Naive B cell (primary cell): ENCODE results near the gene PURB. TPM values are rescaled to one million over a fixed set of nuclear protein-coding genes. Genes with fewer than 3 reads are reported as not detected.

ENCODE experiments used
- ATAC-seq, 2 donors: fragments of 150-1000 bp; cut with Tn5 transposase; 2 replicates each; pipeline ENCODE4 v1.10.0; 2021; ENCODE audit warnings: low read depth in 2 of 2, mild to moderate bottlenecking in 2 of 2, moderate library complexity in 2 of 2
- DNase-seq: peaks from one replicate; pipeline ENCODE4 v3.0.0; 2022
- H3K27ac Mint-ChIP-seq, 6 donors: one replicate each; pipeline ENCODE4 v1.8.0; 2020 to 2022; ENCODE audit warnings: mild to moderate bottlenecking in 6 of 6, mixed read lengths in 6 of 6, moderate library complexity in 5 of 6, inconsistent platforms in 2 of 6
- H3K27me3 Mint-ChIP-seq, 3 donors: one replicate each; pipeline ENCODE4 v1.8.0; 2021 to 2022; ENCODE audit warnings: mixed read lengths in 3 of 3, mild to moderate bottlenecking in 1 of 3
- H3K36me3 Mint-ChIP-seq, 2 donors: one replicate each; pipeline ENCODE4 v1.8.0; 2020 to 2022; ENCODE audit warnings: mixed read lengths in 2 of 2, inconsistent platforms in 1 of 2, mild to moderate bottlenecking in 1 of 2
- H3K4me1 Mint-ChIP-seq, 3 donors: one replicate each; pipeline ENCODE4 v1.8.0; 2020 to 2022; ENCODE audit warnings: mixed read lengths in 3 of 3, inconsistent platforms in 1 of 3, mild to moderate bottlenecking in 1 of 3, moderate library complexity in 1 of 3
- H3K4me3 Mint-ChIP-seq, 8 donors: one replicate each; pipeline ENCODE4 v1.8.0; 2020 to 2022; ENCODE audit warnings: mild to moderate bottlenecking in 8 of 8, mixed read lengths in 8 of 8, moderate library complexity in 8 of 8, inconsistent platforms in 2 of 8
- H3K9me3 Mint-ChIP-seq, 7 donors: one replicate each; pipeline ENCODE4 v1.8.0; 2020 to 2022; ENCODE audit warnings: mixed read lengths in 7 of 7, mild to moderate bottlenecking in 5 of 7, inconsistent platforms in 2 of 7, moderate library complexity in 1 of 7
- polyA plus RNA-seq, 6 donors: library from polyadenylated mRNA; unstranded; fragments of 300-500 nt; fragmentation: Illumina TruSeq; gene quantifications; one replicate each; pipeline ENCODE4 v1.2.3, GENCODE V29; 2021; ENCODE audit warnings: low read depth in 6 of 6

The PURB gene
- polyA plus RNA-seq, 6 donors from 2014 or later = 2.9 to 4.5 (median 3.5) TPM

DNA sequence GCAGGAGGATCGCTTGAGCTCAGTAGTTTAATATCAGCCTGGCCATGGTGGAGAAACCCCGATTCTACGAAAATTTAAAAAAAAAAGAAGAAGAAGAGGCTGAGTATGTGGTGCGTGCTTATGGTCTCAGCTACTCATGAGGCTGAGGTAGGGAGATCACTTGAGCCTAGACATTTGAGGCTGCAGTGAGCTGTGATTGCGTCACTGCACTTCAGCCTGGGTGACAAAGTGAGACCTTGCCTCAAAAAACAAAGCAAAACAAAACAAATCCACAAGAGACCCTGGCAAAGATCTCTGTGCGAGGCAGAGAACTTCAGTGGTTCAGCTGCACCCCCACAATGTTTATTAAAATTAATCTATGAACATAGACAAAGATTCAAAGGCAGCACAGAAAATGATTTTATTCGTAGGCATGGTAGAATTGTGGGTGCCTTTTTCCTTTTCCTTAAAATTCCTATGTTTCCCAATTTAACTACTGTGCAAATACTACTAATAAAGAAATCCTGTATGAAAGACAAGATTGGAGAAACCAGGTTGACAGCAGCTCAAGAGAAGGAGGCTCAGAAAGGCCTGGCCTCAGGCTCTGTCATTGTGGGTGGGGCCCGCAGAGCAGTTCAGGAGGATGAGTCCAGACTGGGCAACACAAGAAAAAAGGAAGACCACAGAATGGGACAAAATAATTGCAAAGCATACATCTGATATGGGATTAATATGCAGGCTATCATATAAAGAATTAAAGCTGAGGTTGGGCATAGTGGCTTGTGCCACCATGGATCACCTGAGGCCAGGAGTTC, 24.5 kb upstream of the PURB start:
- Mint-ChIP-seq H3K36me3 (no peaks in the 10 kb centered on the region), H3K4me3 (no peak overlapping the region), H3K27me3 (peaks cover 0 to 15% (median 0%) of the 10 kb centered on the region in 3 donors), H3K9me3 (peaks cover 0 to 1% (median 0%) of the 10 kb centered on the region in 7 donors), H3K4me1 (peaks cover under 1 to 4% (median 2%) of the 10 kb centered on the region in 3 donors), H3K27ac (peak overlapping the region in 4 of 6 donors; percentile 35 to 89 (median 58))
- DNase-seq (no peak), ATAC-seq (no peak)

DNA sequence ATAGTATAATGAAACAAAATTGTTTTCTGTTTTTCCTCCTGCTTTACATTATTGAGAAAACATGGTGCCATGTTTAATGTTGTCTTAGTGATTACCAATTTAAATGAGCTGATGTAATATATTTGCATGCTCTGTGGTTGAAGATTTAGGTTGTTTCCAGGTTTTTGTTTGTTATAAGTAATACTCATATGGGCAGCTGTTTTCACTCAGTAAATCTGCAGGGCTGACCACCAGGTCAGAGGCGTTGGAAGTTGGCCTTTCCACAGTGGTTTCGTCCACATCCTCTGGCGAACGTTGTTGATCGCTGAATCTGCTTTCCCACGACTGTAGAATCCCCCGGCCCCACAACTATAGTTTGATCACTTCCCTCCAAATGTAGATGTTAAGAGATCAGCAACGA, 21.6 kb upstream of the PURB start:
- Mint-ChIP-seq H3K36me3 (no peaks in the 10 kb centered on the region), H3K27me3 (peaks cover 0 to 15% (median 0%) of the 10 kb centered on the region in 3 donors), H3K4me1 (peaks cover 0 to 4% (median 0%) of the 10 kb centered on the region in 3 donors), H3K9me3 (peaks cover 0 to 1% (median 0%) of the 10 kb centered on the region in 7 donors), H3K4me3 (no peak overlapping the region), H3K27ac (peak overlapping the region in 1 of 6 donors; percentile 73)
- ATAC-seq (peak in 1 of 2 donors; percentile 32), DNase-seq (no peak)

DNA sequence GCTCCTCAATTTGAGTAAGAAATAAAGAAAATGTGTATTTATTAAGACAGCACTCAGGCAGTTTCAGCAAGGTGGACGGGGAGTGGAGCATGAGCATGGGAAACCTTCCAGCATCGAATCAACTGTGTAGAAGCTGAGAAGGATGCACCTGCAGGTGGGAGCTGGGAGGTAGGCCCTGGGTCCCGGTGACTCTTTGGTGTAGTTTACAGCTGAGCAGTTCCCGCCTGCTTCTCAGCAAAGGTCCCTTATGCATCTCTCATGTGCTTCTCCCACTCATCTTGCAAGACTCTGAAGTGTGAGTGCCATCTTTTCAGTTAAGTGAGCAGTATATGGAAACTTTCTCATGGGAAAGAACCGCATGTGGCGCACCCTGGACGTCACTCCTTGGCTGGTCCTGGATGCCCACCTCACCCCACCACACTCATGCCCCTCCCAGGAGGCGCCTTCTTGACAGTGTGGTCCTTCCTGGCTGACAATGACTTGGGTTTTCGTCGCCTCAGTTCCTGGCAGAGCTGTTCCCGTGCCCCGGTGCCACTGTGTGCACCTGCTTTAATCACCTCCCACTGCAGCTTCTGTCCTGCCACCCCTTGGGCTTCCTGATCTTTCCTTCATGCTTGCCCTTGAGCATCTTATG, 19.8 kb upstream of the PURB start:
- no peak for ATAC-seq
- peaks cover 0 to 4% (median 0%) of the 10 kb centered on the region in 3 donors for H3K4me1 Mint-ChIP-seq
- no peaks in the 10 kb centered on the region for H3K36me3 Mint-ChIP-seq
- H3K27me3 Mint-ChIP-seq = peaks cover 0 to 15% (median 0%) of the 10 kb centered on the region in 3 donors
- H3K27ac Mint-ChIP-seq = no peak overlapping the region
- peaks cover 0 to 1% (median 0%) of the 10 kb centered on the region in 7 donors for H3K9me3 Mint-ChIP-seq
- no peak for DNase-seq
- H3K4me3 Mint-ChIP-seq = no peak overlapping the region

DNA sequence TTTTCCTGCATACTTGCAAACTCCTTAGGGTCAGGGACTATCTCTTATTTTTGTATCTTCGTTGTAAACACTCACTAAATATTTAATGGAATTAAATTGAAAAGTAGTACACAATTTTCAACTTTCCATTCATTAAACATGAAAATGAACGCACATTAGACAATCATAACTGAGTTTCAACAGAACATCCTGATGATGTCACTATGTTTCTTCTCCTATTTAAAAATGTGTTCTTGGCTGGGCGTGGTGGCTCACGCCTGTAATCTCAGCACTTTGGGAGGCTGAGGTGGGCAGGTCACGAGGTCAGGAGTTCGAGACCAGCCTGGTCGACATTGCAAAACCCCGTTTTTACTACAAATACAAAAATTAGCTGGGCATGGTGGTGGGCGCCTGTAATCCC, 14.1 kb upstream of the PURB start:
- ATAC-seq (no peak), DNase-seq (no peak)
- Mint-ChIP-seq H3K9me3 (no peaks in the 10 kb centered on the region), H3K27ac (no peak overlapping the region), H3K4me1 (no peaks in the 10 kb centered on the region), H3K4me3 (no peak overlapping the region), H3K27me3 (peaks cover 0 to 13% (median 0%) of the 10 kb centered on the region in 3 donors), H3K36me3 (no peaks in the 10 kb centered on the region)

DNA sequence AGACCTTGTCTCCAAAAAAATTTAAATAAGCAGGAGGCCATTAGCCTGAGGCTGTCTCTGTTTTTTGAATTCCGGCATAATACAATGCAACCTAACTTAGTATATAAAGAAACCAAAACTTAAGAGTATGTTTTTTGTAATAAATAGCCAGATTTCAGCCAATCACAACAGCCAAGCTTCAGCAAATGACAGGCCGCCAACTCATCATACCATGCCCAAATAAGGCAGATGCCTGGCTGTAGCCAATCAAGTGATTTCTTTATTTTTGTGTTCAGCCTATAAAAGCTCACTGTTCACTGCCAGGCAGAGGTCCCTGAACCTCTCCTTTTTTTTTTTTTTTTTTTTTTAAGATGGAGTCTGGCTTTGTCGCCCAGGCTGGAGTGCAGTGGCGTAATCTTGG, 12.7 kb upstream of the PURB start:
- ATAC-seq = peak in 1 of 2 donors; percentile 10
- H3K9me3 Mint-ChIP-seq = no peaks in the 10 kb centered on the region
- H3K36me3 Mint-ChIP-seq = no peaks in the 10 kb centered on the region
- no peaks in the 10 kb centered on the region for H3K4me1 Mint-ChIP-seq
- H3K27me3 Mint-ChIP-seq = peaks cover 0 to 13% (median 0%) of the 10 kb centered on the region in 3 donors
- H3K27ac Mint-ChIP-seq = no peak overlapping the region
- H3K4me3 Mint-ChIP-seq = no peak overlapping the region
- no peak for DNase-seq

DNA sequence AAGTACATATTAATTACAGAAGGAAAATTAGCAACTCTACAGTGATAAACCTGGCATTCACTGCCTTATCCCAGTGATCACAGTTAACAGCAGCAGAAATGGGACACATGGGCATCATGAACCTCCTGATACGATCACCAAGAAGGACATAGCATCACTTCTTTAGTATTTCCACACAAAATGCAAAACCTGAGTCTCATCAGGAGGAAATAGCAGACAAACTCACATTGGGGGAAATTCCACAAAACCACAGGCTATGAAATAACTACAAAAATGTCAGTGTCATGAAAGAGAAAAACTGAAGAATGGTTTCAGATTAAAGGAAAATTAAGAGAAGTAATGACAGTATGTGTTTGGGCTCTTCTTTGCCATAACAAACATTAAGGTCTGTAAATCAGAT, 12.0 kb upstream of the PURB start:
- no peaks in the 10 kb centered on the region for H3K4me1 Mint-ChIP-seq
- no peaks in the 10 kb centered on the region for H3K36me3 Mint-ChIP-seq
- no peak for DNase-seq
- no peak for ATAC-seq
- no peaks in the 10 kb centered on the region for H3K9me3 Mint-ChIP-seq
- no peak overlapping the region for H3K27ac Mint-ChIP-seq
- H3K4me3 Mint-ChIP-seq = no peak overlapping the region
- H3K27me3 Mint-ChIP-seq = peaks cover 0 to 13% (median 0%) of the 10 kb centered on the region in 3 donors

DNA sequence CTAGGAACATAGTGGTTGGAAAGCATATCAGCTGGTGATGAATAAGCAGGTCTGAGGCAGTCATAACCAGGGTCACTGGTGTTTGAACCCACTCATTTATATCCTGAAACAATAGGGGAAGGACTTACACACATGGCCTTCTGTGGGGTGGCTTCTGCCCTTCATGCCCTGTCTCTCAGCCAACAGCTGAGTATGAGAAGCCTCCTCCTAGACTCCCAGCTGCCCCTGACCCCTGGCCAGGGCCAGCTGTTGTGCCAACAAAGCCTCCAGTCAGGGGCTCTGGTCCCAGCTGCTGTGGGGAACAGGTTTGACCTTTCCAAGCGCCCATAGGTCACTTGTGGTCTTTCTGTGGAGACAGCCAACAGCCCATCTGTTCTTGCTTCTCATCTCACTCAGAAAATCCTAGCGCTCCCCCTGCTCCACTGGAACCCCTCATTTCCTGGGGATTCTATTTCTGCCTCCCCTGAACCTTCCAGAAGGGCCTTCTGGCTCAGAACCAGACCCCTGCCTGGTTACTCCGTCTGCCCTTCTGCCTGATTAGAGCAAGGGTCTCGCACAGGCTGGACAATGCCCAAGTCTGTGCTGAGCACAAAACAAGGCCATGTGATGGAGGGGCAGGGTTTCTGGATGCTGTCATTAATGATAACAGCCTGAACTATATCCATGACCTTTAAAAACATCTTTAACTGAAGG, 9.7 kb upstream of the PURB start:
- Mint-ChIP-seq H3K27me3 (peaks cover 0 to 13% (median 0%) of the 10 kb centered on the region in 3 donors), H3K4me3 (no peak overlapping the region), H3K9me3 (no peaks in the 10 kb centered on the region), H3K4me1 (no peaks in the 10 kb centered on the region), H3K27ac (peak overlapping the region in 2 of 6 donors; percentile 34 to 62), H3K36me3 (no peaks in the 10 kb centered on the region)
- DNase-seq = no peak
- ATAC-seq = no peak

DNA sequence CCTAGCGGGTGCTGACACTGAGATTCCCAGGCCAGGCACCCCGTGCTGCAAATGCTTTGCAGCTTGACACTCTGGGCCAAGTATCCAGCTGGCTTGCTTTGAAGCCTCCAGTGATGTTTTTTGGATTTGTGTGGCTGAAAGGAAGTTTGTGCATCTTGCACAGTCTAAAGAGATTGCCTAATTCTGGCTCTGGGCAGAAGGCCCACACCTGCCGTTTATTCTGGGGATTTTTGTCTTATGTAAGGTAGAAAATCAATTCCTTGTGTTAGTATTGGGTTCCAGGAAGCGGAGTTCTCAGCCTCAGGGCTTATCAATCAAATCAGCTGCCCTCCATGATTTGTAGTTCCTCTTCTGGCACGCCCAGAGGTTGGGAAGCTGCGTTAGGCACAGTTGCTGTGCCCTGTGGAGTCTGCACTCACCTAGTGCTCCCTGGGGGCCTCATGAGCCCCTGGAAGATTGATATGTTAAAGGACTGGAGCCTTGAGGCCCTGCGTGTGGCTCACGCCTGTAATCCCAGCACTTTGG, 8.4 kb upstream of the PURB start:
- Mint-ChIP-seq H3K9me3 (no peaks in the 10 kb centered on the region), H3K4me3 (no peak overlapping the region), H3K27ac (peak overlapping the region in 2 of 6 donors; percentile 33 to 44), H3K36me3 (no peaks in the 10 kb centered on the region), H3K4me1 (no peaks in the 10 kb centered on the region), H3K27me3 (peaks cover 0 to 13% (median 0%) of the 10 kb centered on the region in 3 donors)
- no peak for DNase-seq
- no peak for ATAC-seq

DNA sequence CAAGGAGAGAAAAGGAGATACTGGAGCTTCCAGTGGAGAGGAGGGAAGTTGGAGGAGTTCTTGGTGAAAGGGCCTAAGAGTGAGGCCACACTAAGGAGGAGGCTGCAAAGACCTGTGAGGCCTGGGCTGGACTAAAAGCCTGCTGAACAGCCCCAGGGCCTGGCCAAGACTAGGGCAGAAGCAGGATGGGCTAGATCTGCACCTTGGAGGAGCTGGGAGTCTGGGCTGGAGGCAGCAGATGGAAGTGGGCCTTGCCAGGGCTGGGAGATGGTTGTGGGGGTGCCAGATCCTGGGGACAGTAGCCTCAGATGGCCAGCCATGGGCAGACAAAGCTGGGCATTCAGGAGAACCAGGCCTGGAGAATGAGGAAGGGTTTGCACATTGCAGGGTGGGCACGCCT, 6.5 kb upstream of the PURB start:
- ATAC-seq (no peak), DNase-seq (no peak)
- Mint-ChIP-seq H3K9me3 (no peaks in the 10 kb centered on the region), H3K36me3 (no peaks in the 10 kb centered on the region), H3K27me3 (peaks cover 0 to 13% (median 0%) of the 10 kb centered on the region in 3 donors), H3K4me3 (peak overlapping the region in 1 of 8 donors; percentile 12), H3K4me1 (peaks cover 5 to 9% (median 6%) of the 10 kb centered on the region in 3 donors), H3K27ac (peak overlapping the region in 2 of 6 donors; percentile 32 to 52)

DNA sequence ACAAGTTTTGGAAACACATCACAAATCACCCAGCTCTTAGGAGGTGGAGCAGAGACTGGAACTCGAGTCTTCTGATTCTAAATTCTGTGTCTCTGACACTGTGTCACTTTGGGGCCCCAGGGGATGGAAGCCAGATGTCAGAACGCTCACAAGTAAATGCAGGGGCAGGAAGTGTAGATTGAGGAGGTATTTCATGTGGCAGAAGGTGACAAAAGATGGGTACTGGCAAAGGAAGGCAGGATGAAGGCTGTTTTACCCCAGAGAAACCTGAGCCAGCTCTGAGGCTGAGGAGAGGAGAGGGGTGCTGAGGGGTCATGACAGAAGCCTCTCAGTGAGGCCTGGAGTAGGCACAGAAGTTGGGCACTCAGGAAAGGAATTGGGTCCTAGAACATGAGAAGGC, 6.0 kb upstream of the PURB start:
- Mint-ChIP-seq H3K4me1 (peaks cover 5 to 13% (median 6%) of the 10 kb centered on the region in 3 donors), H3K9me3 (no peaks in the 10 kb centered on the region), H3K36me3 (no peaks in the 10 kb centered on the region), H3K27ac (peak overlapping the region in 2 of 6 donors; percentile 32 to 52), H3K27me3 (peaks cover 0 to 13% (median 0%) of the 10 kb centered on the region in 3 donors), H3K4me3 (peak overlapping the region in 1 of 8 donors; percentile 12)
- ATAC-seq = no peak
- DNase-seq = no peak

DNA sequence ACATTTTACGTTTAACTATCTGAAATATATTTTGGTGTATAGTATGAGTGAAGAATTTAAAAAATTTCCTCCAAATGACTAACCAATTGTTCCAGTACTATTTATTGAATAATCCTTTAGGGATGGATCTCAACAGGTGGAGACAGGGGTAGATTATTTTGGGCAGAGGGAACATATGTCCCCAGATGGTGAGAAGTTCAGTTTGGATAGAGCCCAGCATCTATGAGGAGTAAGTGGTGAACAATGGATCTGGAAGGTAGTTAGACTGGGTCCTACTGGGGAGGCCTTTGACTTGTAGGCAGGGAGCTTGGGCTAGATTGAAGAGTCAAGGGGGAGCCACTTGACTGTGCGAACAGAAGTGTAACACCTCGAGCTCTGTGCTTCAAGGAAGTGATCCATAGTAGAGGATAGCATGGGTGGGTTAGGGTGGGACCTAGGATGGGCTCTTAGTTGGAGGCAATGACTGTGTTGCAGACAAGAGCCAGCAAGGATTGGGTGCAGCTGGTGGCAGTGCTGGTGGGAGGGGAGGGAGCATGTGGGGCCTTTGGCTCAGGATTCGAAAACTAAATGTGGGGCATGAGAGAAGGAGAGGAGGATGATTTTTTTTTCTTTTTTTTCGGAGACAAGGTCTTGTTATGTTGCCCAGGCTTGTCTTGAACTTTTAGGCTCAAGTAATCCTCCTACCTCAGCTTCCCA, 3.9 kb upstream of the PURB start:
- Mint-ChIP-seq H3K9me3 (peaks cover 0 to 3% (median 0%) of the 10 kb centered on the region in 7 donors), H3K36me3 (no peaks in the 10 kb centered on the region), H3K27me3 (no peaks in the 10 kb centered on the region), H3K27ac (peak overlapping the region in 3 of 6 donors; percentile 29 to 56 (median 45)), H3K4me1 (peaks cover 17 to 24% (median 17%) of the 10 kb centered on the region in 3 donors), H3K4me3 (no peak overlapping the region)
- DNase-seq (no peak), ATAC-seq (no peak)

DNA sequence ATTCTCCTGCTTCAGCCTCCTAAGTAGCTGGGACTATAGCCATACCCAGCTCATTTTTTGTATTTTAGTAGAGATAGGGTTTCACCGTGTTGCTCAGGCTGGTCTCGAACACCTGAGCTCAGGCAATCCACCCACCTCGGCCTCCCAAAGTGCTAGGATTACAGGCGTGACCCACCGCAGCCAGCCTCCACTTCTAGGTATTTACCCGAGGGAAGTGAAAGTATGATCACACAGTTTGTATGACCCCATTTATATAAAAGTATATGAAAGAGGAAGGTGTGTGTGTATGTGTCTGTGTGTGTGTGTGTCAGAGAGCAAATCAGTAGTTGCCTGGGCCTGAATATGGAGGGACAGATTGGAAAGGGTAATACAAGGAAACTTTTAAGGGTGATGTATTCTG, 2.0 kb upstream of the PURB start:
- H3K36me3 Mint-ChIP-seq = no peaks in the 10 kb centered on the region
- H3K4me1 Mint-ChIP-seq = peaks cover 19 to 35% (median 20%) of the 10 kb centered on the region in 3 donors
- H3K27ac Mint-ChIP-seq = peak overlapping the region; percentile 69 to 100 (median 100)
- ATAC-seq (peak; percentile 7 to 14), DNase-seq (peak; percentile 64)
- H3K27me3 Mint-ChIP-seq = no peaks in the 10 kb centered on the region
- H3K9me3 Mint-ChIP-seq = peaks cover 0 to 7% (median 2%) of the 10 kb centered on the region in 7 donors
- H3K4me3 Mint-ChIP-seq = peak overlapping the region in 6 of 8 donors; percentile 9 to 96 (median 66)
